Measurements from ENCODE around the gene FIBP. TPM values are rescaled to one million over a fixed set of nuclear protein-coding genes. Genes with fewer than 3 reads are reported as not detected.

Gene FIBP
- total RNA-seq (2014; rRNA removed; shearing (Covaris generic)): 89.6 and 109 TPM in 2 replicates
- polyA plus RNA-seq (2014; cell fraction: nucleus; rRNA removed): 101 and 148 TPM in 2 replicates

DNA sequence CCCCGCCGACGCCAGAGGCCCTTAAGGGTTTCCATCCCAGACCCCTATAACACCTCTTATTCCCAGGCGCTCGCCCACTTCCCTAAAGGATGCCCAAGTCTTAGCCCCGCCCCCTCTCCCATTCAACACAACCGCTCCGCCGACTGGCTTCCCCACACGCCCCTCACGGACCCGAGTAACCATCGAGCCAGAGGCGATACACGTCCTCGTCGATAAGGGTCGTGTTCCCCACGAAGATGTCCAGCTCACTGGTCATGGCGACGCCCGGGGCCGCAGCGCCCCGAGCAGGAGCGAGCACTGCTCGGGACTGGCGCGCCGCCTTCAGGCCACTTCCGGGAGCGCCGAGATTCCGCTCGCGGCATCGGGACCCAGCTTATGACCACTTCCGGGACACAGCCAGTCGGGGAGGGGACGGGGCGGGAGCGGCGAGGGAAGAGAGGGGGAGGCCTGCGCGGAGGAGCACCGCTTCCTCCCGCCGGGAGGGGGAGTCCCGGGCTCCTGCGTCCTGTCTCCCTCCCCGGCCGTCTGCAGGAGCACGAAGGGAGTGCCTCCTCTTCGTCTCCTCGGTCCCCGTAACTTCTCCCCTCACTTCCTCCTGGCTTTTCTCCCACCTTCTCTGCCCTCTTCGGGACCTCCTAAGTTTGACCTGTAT, at the start of gene FIBP:
Gene FIBP (minus strand): TSS at position 309 of the 652 bp plus-strand sequence. CDS start 53 bp downstream, at position 256.
- DNase-seq (ENCODE audit: extremely low read depth, low read depth): peak; percentile 93

DNA sequence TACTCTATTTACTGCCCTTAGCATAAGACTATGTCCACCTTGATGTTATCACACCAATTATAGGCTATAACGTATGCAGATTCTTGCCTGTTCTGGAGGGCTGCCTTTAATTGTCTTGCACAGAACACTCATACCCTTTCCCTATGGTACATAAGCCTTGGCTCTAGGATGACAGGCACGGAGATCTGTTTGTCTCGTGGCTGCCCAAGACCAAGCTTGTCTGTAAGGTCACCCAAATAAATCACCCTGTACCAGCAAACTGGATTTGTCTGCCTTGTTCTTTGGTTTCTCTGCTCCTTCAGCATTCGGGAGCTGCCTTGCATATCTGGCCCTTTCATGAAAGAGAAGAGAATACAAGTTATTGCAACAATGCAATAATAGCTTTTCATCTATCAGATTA, 49.5 kb upstream of the FIBP start:
- no peak for DNase-seq (ENCODE audit: extremely low read depth, low read depth)

DNA sequence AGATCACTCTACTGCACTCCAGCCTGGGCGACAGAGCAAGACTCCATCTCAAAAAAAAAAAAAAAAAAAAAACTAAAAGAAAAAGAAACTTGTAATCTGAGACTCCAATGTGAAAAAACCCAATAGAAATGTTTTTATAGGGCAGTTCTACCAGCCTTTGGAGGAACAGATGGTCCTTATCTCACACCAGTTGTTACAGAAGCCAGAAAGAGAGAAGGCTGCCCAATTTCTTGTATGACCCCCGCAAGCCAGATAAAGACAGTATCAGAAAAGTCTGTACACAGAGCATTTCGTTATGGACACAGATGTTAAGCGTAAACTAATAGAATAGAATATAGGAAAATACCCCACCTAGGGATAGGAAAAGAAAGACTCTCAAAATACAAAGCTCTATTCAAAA, 45.7 kb upstream of the FIBP start:
- DNase-seq (ENCODE audit: extremely low read depth, low read depth): no peak

DNA sequence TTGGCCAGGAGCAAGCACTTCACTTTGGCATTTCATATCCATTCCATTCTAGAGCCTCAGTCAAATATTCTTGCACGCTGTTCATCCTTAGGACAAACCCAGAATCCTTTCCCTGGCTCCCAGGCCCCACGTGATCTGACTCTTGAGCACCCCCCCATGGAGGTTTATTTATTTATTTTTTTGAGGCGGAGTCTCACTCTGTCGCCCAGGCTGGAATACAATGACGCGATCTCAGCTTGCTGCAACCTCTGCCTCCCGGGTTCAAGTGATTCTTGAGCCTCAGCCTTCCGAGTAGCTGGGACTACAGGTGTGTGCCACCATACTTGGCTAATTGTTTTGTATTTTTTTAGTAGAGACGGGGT, 44.3 kb upstream of the FIBP start:
- DNase-seq (ENCODE audit: extremely low read depth, low read depth): no peak

DNA sequence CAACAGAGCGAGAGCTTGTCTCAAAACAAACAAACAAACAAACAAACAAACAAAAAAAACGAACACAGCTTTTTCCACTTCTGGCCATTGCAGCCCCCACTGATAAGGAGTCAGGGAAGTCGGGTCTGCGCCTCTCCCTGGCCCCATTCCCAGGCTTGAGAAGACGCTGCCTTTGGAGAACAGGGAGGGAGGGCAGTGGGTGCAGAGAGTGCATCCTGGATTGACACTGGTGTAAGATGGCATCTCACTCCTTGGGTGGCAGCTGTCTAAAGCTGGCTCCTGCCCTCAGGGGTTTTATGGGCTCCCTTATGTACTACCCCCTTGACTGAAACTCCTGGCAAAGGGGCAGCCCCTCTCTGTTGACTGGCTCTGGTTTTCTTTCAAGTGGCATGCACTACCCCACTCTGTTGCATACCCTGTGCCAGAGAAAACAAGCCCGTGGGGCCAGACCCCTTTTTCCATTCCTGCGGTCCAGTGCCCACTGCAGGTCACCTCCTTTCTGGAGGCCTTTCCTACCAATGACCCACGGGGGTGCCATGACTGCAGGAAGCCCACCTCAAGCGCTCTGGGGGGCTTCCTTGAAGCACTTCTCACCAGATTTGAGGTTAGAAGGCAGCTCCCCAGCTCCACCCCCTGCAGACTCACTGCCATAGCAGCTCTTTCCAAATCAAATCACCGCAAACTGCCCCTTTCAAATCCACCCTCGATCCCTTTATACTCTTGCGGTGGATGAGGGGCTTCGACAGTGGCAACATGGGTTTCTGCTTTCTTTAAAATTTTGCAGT, 43.7 kb upstream of the FIBP start:
- no peak for DNase-seq (ENCODE audit: extremely low read depth, low read depth)

DNA sequence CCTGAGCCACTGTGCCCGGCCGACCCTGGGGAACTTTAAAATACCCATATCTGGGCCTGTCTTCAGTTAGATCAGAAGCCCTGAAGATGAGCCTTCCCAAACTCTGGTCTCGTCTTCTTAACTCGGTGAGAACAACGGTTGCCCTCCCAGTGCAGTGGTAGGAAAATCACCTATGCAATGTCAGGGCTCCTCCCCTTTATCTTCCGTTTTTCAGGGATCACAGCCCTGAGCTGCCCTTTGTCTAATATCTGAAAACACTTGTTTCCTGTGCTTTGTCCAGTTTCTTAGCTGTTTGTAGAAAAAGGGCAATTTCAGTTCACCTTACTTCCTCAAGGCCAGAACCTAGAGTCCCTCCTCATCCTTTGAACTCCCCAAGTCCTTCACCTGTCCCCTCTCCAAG, 40.4 kb upstream of the FIBP start:
- DNase-seq (ENCODE audit: extremely low read depth, low read depth): no peak

DNA sequence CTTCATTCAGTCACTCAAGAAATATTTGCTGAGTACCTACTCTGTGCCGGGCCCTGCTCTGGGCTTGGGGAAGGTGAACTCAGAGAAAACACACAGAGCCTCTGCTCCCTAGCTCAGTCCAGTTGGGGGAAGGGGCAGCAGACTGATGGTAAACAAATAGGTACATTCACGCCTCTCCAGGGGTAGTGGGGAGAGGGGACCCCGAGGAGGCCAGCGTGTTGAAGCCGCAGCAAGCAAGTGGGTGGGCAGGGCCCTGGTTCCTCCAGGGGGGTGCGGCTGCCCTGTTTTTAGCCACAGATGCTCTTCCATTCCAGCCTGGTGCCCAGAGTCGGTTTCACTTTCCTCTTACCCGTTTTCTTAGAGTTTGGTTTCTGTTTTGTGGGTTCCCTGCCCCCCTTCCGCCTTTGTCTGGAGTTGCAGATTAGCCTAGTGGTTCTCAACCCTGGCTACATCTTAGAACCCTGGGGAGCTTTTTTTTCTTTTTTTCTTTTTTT, 39.7 kb upstream of the FIBP start:
- DNase-seq (ENCODE audit: extremely low read depth, low read depth): no peak

DNA sequence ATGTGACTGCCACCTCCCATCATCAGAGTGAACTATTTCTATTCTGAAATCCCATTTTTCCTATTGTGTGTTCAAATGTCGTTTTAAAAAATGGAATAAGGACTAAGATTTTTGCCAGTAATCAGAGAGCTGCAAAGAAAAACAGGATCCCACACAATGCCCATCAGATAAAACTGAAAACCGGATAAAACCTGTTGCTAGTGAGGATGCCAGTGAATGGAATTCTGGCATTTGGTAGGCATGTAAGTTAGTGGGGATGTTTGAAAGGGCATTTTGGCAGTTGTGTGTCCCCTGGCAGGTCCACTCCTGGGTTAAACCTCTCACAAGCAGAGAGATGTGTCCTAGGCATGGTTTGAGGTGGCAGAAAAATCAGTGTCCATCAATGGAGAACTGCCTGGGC, 37.1 kb upstream of the FIBP start:
- DNase-seq (ENCODE audit: extremely low read depth, low read depth): no peak

DNA sequence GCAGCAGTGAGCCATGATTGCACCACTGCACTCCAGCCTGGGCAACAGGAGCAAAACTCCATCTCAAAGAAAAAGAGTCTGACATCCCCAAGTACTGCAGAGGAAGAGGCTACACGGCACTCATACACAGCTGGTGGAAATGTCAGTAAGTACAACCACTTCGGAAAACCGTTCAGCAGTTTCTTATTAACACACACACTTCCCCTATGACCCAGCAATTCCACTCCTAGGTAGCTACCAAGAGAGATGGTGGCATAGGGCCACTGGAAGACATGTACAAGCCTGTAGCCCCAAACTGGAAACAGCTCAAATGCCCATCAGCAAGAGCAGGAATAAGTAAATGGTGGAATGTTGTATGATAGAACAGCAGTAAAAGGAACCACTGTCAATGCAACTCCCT, 34.3 kb upstream of the FIBP start:
- DNase-seq (ENCODE audit: extremely low read depth, low read depth): no peak

DNA sequence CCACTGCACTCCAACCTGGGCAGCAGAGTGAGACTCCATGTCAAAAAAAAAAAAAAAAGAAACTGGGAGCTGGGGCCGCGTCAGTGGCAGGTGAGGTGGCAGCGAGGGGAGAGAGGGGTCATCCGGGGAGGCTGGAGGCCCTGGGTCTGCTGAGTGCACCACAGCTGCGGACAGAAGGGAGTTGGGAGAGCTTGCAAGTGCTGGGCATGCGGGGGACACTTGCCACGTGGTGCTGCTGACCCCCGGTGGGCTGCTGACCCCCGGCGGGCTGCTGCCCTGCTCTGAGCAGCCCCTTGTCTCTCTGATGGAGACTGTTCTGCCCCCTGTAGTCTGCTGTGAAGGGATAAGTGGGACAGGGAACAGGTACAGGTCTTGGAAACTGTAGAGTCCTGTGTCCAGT, 33.6 kb upstream of the FIBP start:
- no peak for DNase-seq (ENCODE audit: extremely low read depth, low read depth)

DNA sequence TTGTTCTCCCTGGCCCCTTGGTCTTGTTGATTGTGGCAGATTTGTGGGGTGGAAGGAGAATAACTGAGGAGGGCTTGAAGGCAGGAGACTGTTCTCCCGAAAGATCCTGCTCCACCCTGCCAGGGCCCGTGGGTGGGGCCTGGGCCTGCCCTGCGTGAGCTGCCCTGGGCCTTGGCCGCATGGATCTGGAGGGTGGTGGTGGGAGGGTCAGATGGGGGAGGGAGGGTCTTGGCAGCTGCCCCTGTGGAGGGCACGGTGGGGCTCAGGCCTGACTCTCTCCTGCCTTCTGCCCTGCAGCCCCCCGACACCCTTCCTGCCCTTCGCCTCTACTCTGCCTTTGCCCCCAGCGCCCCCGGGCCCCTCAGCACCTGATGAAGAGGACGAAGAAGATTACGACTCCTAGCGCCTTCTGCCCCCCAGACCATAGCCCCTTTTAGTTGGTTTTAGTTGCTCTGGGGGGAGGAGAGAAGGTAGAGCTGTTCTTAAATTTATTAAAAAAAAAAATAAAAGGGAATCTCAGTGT, 32.8 kb upstream of the FIBP start:
- DNase-seq (ENCODE audit: extremely low read depth, low read depth): no peak

DNA sequence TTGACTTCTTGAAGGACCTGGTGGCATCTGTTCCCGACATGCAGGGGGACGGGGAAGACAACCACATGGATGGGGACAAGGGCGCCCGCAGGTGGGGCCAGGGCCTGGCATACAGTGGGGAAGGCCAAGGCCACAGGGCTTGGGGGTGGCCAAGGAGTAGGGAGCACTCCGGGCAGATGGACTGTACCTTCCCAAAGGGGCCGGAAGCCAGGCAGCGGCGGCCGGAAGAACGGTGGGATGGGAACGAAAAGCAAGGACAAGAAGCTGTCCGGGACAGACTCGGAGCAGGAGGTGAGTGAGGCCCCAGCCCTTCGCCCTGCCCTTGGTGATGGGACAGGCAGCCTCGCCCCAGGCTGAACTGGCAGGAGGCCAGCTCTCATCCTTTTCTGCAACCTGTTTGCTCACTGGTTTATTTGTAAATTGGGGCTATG, 32.1 kb upstream of the FIBP start:
- no peak for DNase-seq (ENCODE audit: extremely low read depth, low read depth)

DNA sequence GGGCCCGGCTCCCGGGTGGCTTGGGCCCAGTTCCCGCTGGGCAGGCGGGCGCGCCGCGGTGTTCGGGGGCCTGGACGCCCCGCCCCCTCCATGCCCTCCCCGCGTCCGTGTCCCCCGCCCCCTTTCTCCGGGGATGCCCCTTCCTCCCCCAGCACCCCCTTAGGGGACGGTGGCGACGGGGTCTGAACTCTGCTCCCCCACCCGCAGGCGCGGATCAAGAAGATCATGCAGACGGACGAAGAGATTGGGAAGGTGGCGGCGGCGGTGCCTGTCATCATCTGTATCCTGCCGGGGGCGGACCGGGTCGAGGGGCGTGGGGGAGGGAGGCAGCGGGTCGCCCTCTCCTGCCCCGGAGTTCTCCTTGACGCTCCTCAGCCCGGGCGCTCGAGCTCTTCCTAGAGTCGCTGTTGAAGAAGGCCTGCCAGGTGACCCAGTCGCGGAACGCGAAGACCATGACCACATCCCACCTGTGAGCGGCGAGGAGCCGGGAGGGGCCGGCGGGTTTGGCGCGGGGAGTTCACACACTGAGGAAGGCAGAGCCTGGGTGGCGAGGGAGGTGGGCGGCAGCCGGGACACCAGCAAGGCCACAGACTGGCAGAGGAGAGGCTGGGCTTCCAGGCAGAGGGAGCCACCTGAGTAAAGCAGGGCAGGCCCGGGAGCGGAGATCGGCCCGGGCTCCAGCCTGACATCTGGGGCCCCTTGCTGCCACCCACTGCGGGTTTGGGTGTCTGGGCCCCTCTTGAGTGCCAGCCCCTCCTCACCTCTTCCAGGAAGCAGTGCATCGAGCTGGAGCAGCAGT, 31.5 kb upstream of the FIBP start:
- no peak for DNase-seq (ENCODE audit: extremely low read depth, low read depth)

DNA sequence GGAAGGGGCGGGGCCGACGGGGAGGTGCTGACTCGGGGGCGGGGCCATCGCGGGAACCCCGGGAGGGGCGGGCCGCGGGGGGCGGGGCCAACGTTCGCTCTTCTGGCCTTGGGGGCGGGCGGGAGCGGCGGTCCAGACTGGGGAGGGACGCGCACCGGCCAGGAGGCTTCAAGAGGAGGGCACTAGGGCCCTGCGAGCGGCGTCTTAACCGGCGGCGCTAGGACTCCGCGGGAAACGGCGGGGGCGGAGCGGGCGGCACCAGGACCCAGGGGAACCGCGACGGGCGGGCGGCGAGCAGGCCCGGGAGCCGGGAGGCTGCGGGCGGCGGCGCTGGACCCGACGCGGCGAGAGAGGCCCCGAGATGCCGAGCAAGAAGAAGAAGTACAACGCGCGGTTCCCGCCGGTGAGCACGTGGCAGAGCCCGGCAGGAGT, 30.9 kb upstream of the FIBP start, which contains the start of gene DRAP1:
Gene DRAP1 (plus strand): TSS at position 286 of the 432 bp plus-strand sequence. CDS start 76 bp downstream, at position 362.
- DNase-seq (ENCODE audit: extremely low read depth, low read depth): peak; percentile 95

DNA sequence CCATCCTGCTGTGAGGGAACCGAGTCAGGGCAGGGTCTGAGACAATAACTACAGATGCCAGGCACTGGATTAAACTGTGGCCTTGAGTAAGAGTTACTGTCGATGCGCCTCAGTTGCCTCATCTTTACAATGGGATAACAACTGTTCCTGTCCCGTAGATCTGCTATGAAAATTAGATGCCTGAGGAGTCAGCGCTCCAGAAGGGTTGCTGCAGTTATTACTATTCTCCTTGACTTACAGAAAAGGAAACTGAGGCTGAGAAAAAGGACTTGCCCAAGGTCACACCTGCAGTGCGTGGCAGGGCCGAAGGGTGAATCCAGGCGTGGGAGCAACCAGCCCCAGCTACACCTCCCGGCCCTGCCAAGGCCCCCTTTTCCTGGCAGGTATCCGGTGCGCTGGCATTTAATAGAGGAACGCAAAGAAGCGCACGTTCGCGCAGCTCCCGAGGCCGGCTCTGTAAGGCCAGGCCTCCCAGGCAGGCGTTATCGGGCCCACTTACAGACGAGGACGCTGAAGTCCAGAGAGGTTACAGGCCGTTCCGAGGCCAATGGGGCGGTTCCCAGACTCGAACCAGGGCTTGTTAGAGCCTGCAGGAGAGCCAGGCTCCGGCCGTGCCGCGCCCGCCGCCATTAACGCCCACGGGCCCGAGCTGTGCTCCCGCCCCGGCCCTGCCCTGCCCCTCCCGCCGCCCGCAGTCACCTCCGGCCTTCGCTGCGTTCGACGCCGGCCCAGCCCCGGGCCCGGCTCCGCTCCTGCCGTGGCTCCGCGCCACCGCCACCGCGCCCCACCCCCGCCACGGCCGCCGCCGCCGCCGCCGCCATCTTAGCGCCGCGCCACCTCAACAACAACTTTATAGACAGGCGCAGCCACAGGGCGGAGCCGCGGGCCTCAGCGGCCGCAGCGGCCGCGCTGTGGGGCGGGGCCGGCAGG, 30.2 kb upstream of the FIBP start, which contains the start of gene C11orf68:
Gene C11orf68 (minus strand): TSS at position 852 of the 930 bp plus-strand sequence. CDS start 31 bp downstream, at position 821.
- no peak for DNase-seq (ENCODE audit: extremely low read depth, low read depth)

DNA sequence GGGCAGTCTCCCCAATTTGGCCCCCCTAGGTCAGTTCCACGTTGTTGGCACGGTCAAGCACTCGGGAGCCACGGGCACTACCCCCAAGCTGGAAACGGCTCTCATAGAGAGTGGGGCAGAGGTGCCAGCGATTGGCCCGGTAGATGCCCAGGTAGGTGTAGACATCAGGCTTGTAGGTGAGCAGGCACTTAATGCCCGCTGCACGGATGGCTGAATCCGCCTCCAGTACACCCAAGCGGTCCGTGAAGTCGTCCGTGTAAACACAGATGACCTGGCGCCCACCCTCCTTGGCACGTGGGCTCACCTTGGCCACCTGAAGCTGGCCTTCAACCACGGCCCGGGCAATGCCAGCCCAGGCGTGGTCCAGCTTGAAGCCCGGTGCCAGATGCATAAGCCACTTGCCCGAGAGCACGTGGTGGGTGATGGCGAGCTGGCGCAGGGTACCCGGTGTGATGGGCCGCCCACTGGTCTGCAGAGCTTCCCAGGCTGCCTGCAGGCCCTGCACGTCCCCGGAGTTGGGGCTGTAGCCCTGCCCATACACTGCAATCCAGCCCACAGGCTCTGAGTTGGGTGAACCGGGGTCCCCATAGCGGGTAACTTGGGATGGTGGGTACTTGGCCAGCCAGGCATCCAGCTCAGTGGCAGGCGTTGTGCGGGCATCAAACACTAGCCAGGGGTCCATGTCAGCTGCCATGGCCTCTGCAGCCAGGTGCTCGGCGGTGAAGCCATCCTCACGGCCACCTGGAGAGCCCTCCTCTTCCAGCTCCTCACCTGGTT, 29.4 kb upstream of the FIBP start:
- no peak for DNase-seq (ENCODE audit: extremely low read depth, low read depth)

DNA sequence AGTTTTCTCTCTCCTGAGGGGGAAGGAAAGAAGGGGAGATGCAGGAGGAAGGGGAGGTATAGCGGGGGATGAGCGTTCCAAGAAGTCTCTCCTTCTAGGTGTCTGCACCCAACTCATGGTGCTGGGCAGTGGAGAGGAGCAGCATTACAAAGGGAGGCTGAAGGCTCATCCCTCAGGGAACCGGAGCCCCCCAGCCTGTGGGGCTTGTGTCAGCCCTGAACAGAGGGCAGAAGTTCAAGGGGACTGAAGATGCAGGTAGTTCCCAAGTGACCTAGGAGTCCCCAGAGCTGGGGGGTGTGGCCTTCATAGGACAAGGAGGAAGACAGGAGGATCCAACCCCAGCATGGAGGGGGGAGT, 28.8 kb upstream of the FIBP start:
- no peak for DNase-seq (ENCODE audit: extremely low read depth, low read depth)

DNA sequence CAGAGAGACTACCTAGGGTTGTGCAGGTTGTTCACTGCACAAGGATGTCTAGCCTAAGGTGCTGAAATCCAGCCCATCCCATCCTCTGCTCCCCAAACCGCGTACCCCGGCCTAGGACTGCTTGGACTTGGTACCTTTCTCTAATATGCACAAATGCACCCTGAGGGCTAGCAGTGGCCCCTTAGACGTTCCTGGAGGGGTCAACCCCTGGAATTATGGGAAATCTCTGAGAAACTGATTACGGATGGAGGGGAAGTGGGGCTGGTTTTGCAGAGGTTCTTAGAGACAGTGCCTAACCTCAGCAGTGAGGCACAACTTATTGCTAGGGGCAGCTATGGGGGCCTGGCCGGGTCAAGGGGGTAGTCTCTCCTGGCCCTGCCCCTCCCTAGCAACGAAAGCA, 28.1 kb upstream of the FIBP start:
- no peak for DNase-seq (ENCODE audit: extremely low read depth, low read depth)

DNA sequence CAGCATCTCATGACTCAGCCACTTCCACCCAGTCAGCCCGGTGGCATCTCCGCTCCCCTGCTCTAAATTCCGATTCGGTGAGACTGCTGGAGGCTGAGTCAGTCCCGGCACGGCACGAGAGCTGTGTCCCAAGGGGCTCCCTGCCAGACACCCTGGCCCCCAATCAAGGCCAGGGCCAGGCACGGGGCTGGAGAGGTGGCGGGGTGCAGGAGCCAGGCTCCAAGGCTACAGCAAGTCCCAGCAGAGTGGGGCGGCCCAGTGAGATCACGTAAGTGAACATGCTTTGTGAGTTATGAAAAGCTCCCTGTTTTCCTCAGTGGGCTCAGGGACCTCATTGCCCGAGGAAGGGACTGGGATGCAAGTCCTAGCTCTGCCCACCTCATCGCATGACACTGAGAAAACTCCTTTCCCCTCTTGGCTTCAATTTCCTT, 27.6 kb upstream of the FIBP start:
- peak; percentile 87 for DNase-seq (ENCODE audit: extremely low read depth, low read depth)
